GM23338 (cell line): ENCODE data around the gene SLC25A10. TPM values are rescaled to one million over a fixed set of nuclear protein-coding genes. Genes with fewer than 3 reads are reported as not detected.

Experiments used
- ATAC-seq: fragments of 200-7000 bp; cut with Tn5 transposase; 3 replicates; pipeline ENCODE4 v1.9.1; 2020
- DNase-seq: peaks from one replicate; pipeline ENCODE4 v3.0.0-alpha.2; 2015; ENCODE audit warnings: low spot score
- H2AFZ ChIP-seq: fragments of 200-600 bp; sonication (generic); 2 replicates; pipeline ENCODE4 v1.8.0; 2016; ENCODE audit warnings: antibody characterized with exemption, mild to moderate bottlenecking, moderate library complexity
- H3F3A ChIP-seq: fragments of 200-600 bp; sonication (generic); replicated peaks from 2 replicates; pipeline ENCODE4 v1.8.0; 2017; ENCODE audit warnings: antibody characterized with exemption, mixed run types, low read depth
- H3K27ac ChIP-seq: fragments of 200-600 bp; sonication (generic); 2 replicates; pipeline ENCODE4 v1.6.1; 2016; ENCODE audit warnings: low read depth
- H3K27me3 ChIP-seq: fragments of 200-600 bp; sonication (generic); 2 replicates; pipeline ENCODE4 v1.8.0; 2016; ENCODE audit warnings: mild to moderate bottlenecking, mixed run types, moderate library complexity; ENCODE audit not compliant: insufficient read depth
- H3K36me3 ChIP-seq: fragments of 200-600 bp; sonication (generic); 2 replicates; pipeline ENCODE4 v1.8.0; 2016; ENCODE audit warnings: mild to moderate bottlenecking; ENCODE audit not compliant: insufficient read depth
- H3K4me1 ChIP-seq: fragments of 200-600 bp; sonication (generic); 2 replicates; pipeline ENCODE4 v1.8.0; 2016; ENCODE audit warnings: mild to moderate bottlenecking, moderate library complexity; ENCODE audit not compliant: insufficient read depth
- H3K4me2 ChIP-seq: fragments of 200-600 bp; sonication (generic); 2 replicates; pipeline ENCODE4 v1.7.1; 2017; ENCODE audit warnings: mixed run types
- H3K4me3 ChIP-seq: fragments of 200-600 bp; sonication (generic); 2 replicates; pipeline ENCODE4 v1.6.1; 2016; ENCODE audit warnings: mixed run types
- H3K79me2 ChIP-seq: fragments of 200-600 bp; sonication (generic); replicated peaks from 2 replicates; pipeline ENCODE4 v1.8.0; 2017; ENCODE audit warnings: mild to moderate bottlenecking; ENCODE audit not compliant: insufficient read depth
- H3K9me2 ChIP-seq: fragments of 200-600 bp; sonication (generic); 2 replicates; pipeline ENCODE4 v1.8.0; 2017; ENCODE audit not compliant: insufficient read depth
- H4K20me1 ChIP-seq: fragments of 200-600 bp; sonication (generic); replicated peaks from 2 replicates; pipeline ENCODE4 v1.8.0; 2017; ENCODE audit warnings: mild to moderate bottlenecking; ENCODE audit not compliant: insufficient read depth
- H3K27ac Mint-ChIP-seq: 2 replicates; pipeline ENCODE4 v1.8.0; 2020; ENCODE audit warnings: inconsistent platforms, mild to moderate bottlenecking, moderate library complexity, mixed read lengths
- H3K27me3 Mint-ChIP-seq: 3 replicates; pipeline ENCODE4 v1.8.0; 2022; ENCODE audit warnings: low read depth, mild to moderate bottlenecking, moderate library complexity, mixed read lengths, inconsistent platforms; ENCODE audit not compliant: insufficient read depth, poor library complexity
- H3K36me3 Mint-ChIP-seq: 3 replicates; pipeline ENCODE4 v1.8.0; 2021; ENCODE audit warnings: low read depth, mild to moderate bottlenecking, inconsistent platforms, moderate library complexity, mixed read lengths
- H3K4me1 Mint-ChIP-seq: 3 replicates; pipeline ENCODE4 v1.8.0; 2020; ENCODE audit warnings: mild to moderate bottlenecking, inconsistent platforms, mixed read lengths
- H3K4me3 Mint-ChIP-seq: 3 replicates; pipeline ENCODE4 v1.8.0; 2021; ENCODE audit warnings: moderate library complexity, mild to moderate bottlenecking, inconsistent platforms, mixed read lengths
- H3K9me3 Mint-ChIP-seq: 3 replicates; pipeline ENCODE4 v1.8.0; 2020; ENCODE audit warnings: moderate library complexity, mild to moderate bottlenecking, inconsistent platforms, mixed read lengths
- CREB1 ChIP-seq: fragments of 250-450 bp; sonication (Bioruptor Pico); IDR thresholded peaks from 2 replicates; pipeline ENCODE4 v1.5.0; 2020; ENCODE audit warnings: low read depth, mild to moderate bottlenecking, moderate library complexity
- CTCF ChIP-seq, 2 experiments: fragments of 200-600 bp in 1 of 2; sonication (generic) in 1 of 2; conservative IDR thresholded peaks; 2 replicates each; pipeline versions ENCODE4 v1.5.1 to v1.6.1; 2016 to 2017; ENCODE audit warnings: antibody characterized with exemption in 2 of 2, low read depth in 2 of 2, mild to moderate bottlenecking in 2 of 2, moderate library complexity in 1 of 2
- ETS1 ChIP-seq: IDR thresholded peaks from 2 replicates; pipeline ENCODE4 v1.6.1; 2016; ENCODE audit warnings: antibody characterized with exemption
- EZH2 ChIP-seq: fragments of 200-600 bp; sonication (generic); IDR thresholded peaks from one replicate; pipeline ENCODE4 v1.8.0; 2017; ENCODE audit warnings: antibody characterized with exemption, mild to moderate bottlenecking, low read depth; ENCODE audit not compliant: unreplicated experiment
- EZH2phosphoT487 ChIP-seq: fragments of 200-600 bp; sonication (generic); IDR thresholded peaks from one replicate; pipeline ENCODE4 v1.8.1; 2018; ENCODE audit warnings: antibody characterized with exemption; ENCODE audit not compliant: unreplicated experiment
- JUNB ChIP-seq: IDR thresholded peaks from one replicate; pipeline ENCODE4 v1.6.1; 2016; ENCODE audit warnings: antibody characterized with exemption; ENCODE audit not compliant: unreplicated experiment
- NANOG ChIP-seq: IDR thresholded peaks from 2 replicates; pipeline ENCODE4 v1.6.1; 2016; ENCODE audit warnings: antibody characterized with exemption, borderline replicate concordance
- POLR2AphosphoS5 ChIP-seq: IDR thresholded peaks from 2 replicates; pipeline ENCODE4 v1.6.1; 2016; ENCODE audit warnings: antibody characterized with exemption, low read depth
- STAT1 ChIP-seq: IDR thresholded peaks from one replicate; pipeline ENCODE4 v1.6.1; 2016; ENCODE audit warnings: antibody characterized with exemption; ENCODE audit not compliant: unreplicated experiment
- ZNF114 ChIP-seq: fragments of 250-450 bp; sonication (Bioruptor Pico); IDR thresholded peaks from 2 replicates; pipeline ENCODE4 v1.5.0; 2020; ENCODE audit warnings: mild to moderate bottlenecking, moderate library complexity
- ZNF331 ChIP-seq: fragments of 250-450 bp; sonication (Bioruptor Pico); IDR thresholded peaks from 2 replicates; pipeline ENCODE4 v1.5.0; 2020; ENCODE audit warnings: low read depth, mild to moderate bottlenecking, moderate library complexity
- ZNF462 ChIP-seq: fragments of 250-450 bp; sonication (Bioruptor Pico); IDR thresholded peaks from 2 replicates; pipeline ENCODE4 v1.5.0; 2020; ENCODE audit warnings: mild to moderate bottlenecking, moderate library complexity
- polyA plus RNA-seq: library from polyadenylated mRNA; unstranded; fragments of >200 nt; fragmentation: Nextera tagmentation; extraction: Ambion mirVana; gene quantifications from 2 replicates; pipeline ENCODE4 v1.2.1, GENCODE V29; 2016
- total RNA-seq: library from RNA; depleted of rRNA; stranded (reverse); fragments of >200 nt; shearing (Covaris generic); gene quantifications from 2 replicates; pipeline ENCODE4 v1.2.3, GENCODE V29; 2014
- TF ChIP-seq, protein P1 (sequence below): IDR thresholded peaks from one replicate; pipeline ENCODE4 v1.6.1; 2018; ENCODE audit warnings: antibody characterized with exemption; ENCODE audit not compliant: unreplicated experiment

Gene SLC25A10
- total and polyA plus RNA-seq, 2 experiments from 2014 or later, result 25.7 to 47.4 TPM

DNA sequence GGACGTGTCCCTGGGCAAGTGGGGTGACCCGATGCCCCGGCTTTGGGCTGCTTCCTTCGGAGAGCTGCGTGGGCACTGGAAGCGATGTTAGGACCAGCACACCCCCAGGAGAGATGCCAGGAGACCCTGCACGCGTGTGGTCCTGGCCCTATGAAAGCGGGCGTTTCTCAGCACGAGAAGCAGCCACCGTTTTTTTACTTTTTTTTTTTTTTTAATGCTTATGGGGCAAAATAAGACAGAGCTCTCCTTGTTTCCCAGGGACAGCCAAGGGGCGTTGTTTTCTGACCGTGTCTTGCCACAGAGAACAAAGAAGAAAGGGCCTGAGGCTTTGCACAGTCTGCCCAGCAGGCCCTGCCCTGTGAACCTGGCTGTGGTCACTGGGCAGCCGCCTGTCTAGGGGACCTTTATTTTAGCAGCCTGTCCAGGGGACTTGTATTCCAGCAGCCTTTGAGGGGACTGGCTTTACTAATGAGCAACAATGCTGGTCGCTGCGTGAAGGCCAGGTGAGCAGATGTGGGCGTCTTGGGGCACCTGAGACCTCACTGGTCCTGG is 996 bp downstream of the SLC25A10 start:
- DNase-seq (no peak), ATAC-seq (no peak)
- TF ChIP-seq, protein P1, sequence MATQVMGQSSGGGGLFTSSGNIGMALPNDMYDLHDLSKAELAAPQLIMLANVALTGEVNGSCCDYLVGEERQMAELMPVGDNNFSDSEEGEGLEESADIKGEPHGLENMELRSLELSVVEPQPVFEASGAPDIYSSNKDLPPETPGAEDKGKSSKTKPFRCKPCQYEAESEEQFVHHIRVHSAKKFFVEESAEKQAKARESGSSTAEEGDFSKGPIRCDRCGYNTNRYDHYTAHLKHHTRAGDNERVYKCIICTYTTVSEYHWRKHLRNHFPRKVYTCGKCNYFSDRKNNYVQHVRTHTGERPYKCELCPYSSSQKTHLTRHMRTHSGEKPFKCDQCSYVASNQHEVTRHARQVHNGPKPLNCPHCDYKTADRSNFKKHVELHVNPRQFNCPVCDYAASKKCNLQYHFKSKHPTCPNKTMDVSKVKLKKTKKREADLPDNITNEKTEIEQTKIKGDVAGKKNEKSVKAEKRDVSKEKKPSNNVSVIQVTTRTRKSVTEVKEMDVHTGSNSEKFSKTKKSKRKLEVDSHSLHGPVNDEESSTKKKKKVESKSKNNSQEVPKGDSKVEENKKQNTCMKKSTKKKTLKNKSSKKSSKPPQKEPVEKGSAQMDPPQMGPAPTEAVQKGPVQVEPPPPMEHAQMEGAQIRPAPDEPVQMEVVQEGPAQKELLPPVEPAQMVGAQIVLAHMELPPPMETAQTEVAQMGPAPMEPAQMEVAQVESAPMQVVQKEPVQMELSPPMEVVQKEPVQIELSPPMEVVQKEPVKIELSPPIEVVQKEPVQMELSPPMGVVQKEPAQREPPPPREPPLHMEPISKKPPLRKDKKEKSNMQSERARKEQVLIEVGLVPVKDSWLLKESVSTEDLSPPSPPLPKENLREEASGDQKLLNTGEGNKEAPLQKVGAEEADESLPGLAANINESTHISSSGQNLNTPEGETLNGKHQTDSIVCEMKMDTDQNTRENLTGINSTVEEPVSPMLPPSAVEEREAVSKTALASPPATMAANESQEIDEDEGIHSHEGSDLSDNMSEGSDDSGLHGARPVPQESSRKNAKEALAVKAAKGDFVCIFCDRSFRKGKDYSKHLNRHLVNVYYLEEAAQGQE, result no peak
- no peak for TF ChIP-seq ZNF462 (CRISPR knock-in tag)
- no peak for TF ChIP-seq STAT1
- TF ChIP-seq JUNB, result no peak
- no peak for TF ChIP-seq ZNF114
- no peak for TF ChIP-seq CREB1 (CRISPR knock-in tag)
- no peak for TF ChIP-seq ZNF331 (CRISPR knock-in tag)
- no peak for TF ChIP-seq POLR2AphosphoS5
- TF ChIP-seq EZH2, result no peak
- no peak for TF ChIP-seq CTCF (conservative IDR thresholded peaks at IDR 0.05; ENCODE audit: low read depth in 2 of 2)
- no peak for TF ChIP-seq ETS1
- no peak for TF ChIP-seq EZH2phosphoT487
- no peak for TF ChIP-seq NANOG
- no peak overlapping the region for H2AFZ ChIP-seq
- peak overlapping the region; percentile 93 for H3K4me2 ChIP-seq
- Mint-ChIP-seq H3K9me3 (no peaks in the 10 kb centered on the region), H3K27ac (peak overlapping the region; percentile 59; the same call in 1 of the 2 replicates), H3K36me3 (peaks cover 6% of the 10 kb centered on the region), H3K27me3 (peaks cover 20% of the 10 kb centered on the region), H3K4me1 (peaks cover 25% of the 10 kb centered on the region), H3K4me3 (peak overlapping the region; percentile 89)
- H3K9me2 ChIP-seq, result no peaks in the 10 kb centered on the region
- H3K79me2 ChIP-seq, result peaks cover 13% of the 10 kb centered on the region
- peak overlapping the region; percentile 77 for H3K4me3 ChIP-seq
- H4K20me1 ChIP-seq, result no peaks in the 10 kb centered on the region
- H3K27ac ChIP-seq, result no peak overlapping the region
- H3F3A ChIP-seq, result peaks cover 22% of the 10 kb centered on the region
- H3K36me3 ChIP-seq, result no peaks in the 10 kb centered on the region
- H3K27me3 ChIP-seq, result no peaks in the 10 kb centered on the region
- H3K4me1 ChIP-seq, result peaks cover 24% of the 10 kb centered on the region; the same call in 1 of the 2 replicates
